COLO829 (cell line): ENCODE data around the gene ZNF738.

Source experiments
- DNase-seq: peaks from one replicate; pipeline ENCODE4 v3.0.0; 2012; ENCODE audit warnings: low spot score

Gene ZNF738

GRCh38 chr19:21423057-21424041, 64.5 kb downstream of the ZNF738 start:
- no peak for DNase-seq
